GM12865 (cell line): ENCODE measurements around the gene KRTAP1-3.

ENCODE experiments used
- DNase-seq: peaks from one replicate; pipeline ENCODE4 v3.0.0; 2010; ENCODE audit warnings: low read depth
- H3K4me3 ChIP-seq: 2 replicates; pipeline ENCODE4 v1.5.1; 2011; ENCODE audit warnings: mild to moderate bottlenecking, low read depth, low read length, control low read depth
- TF ChIP-seq, protein P1 (sequence below): IDR thresholded peaks from 2 replicates; pipeline ENCODE4 v1.5.1; 2011; ENCODE audit warnings: low read length, control low read depth, low read depth, inconsistent platforms; ENCODE audit not compliant: insufficient read depth; ENCODE audit errors: missing control alignments

KRTAP1-3 gene

DNA sequence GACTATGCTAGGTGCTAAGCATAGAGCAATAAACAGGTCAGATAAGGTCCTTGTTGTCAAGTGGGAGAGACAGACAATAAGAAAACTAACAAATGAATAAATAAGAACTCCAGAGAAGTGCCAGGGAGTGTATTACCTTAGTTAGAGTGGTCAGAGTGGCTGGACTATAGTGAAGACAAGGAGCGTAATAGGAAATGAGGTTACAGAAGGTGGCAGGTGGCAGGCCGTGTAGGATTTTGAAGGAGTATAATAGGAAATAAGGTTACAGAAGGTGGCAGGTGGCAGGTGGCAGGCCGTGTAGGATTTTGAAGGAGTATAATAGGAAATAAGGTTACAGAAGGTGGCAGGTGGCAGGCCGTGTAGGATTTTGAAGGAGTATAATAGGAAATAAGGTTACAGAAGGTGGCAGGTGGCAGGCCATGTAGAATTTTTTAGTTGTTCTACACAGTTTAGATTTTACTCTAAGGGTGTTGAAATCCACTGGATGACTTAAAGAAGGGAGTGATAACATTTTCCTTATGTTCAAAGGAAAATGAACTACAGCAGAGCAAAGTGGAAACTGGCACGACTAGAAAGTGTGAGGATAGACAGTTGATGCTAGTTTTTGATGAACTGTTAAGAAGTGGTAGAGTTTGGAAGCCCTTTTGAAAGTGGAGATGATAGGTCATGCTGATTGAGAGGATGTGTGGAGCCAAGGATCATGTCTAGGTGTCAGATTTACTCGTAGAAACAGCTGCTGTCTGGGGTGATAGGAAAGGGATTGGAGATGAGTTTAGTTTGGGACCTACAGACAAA, 22.2 kb downstream of the KRTAP1-3 start:
- TF ChIP-seq, protein P1, sequence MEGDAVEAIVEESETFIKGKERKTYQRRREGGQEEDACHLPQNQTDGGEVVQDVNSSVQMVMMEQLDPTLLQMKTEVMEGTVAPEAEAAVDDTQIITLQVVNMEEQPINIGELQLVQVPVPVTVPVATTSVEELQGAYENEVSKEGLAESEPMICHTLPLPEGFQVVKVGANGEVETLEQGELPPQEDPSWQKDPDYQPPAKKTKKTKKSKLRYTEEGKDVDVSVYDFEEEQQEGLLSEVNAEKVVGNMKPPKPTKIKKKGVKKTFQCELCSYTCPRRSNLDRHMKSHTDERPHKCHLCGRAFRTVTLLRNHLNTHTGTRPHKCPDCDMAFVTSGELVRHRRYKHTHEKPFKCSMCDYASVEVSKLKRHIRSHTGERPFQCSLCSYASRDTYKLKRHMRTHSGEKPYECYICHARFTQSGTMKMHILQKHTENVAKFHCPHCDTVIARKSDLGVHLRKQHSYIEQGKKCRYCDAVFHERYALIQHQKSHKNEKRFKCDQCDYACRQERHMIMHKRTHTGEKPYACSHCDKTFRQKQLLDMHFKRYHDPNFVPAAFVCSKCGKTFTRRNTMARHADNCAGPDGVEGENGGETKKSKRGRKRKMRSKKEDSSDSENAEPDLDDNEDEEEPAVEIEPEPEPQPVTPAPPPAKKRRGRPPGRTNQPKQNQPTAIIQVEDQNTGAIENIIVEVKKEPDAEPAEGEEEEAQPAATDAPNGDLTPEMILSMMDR: no peak
- no peak for DNase-seq
- H3K4me3 ChIP-seq: no peak overlapping the region

DNA sequence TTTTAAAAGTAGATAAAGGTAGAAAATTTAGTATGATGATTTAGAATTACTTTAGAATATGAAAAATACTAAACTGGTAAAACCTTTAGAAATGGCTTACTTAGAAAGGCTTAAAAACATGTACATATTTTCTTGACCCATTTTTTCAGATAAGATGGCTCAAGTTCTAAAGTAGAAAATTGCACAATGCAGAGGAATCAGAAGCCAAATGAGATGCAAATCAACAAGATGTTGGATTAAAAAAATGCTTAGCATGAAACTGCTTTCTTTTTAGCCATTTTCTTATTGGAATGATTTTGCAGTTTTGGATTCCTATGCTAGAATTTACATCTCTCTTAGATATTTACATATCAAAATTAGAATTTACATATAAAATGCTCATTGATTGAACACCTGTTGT, 24.2 kb downstream of the KRTAP1-3 start:
- no peak overlapping the region for H3K4me3 ChIP-seq
- TF ChIP-seq, protein P1: no peak
- DNase-seq: no peak

DNA sequence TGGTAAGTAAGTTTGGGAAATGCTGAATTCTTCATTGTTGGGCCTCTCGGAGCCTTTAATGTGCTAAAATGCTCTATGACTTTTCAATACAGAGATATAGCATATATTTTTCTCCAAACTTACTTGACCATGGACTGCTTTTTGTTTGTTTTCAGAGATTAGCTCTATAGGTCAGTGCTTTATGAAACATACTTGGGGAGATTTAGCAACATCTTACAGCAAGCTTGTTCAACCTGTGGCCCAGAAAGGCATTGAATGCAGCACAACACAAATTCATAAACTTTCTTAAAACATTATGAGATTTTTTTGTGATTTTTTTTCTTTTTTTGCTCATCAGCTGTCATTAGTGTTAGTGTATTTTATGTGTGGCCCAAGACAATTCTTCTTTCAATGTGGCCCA, 24.7 kb downstream of the KRTAP1-3 start:
- H3K4me3 ChIP-seq: no peak overlapping the region
- no peak for DNase-seq
- TF ChIP-seq, protein P1: no peak

DNA sequence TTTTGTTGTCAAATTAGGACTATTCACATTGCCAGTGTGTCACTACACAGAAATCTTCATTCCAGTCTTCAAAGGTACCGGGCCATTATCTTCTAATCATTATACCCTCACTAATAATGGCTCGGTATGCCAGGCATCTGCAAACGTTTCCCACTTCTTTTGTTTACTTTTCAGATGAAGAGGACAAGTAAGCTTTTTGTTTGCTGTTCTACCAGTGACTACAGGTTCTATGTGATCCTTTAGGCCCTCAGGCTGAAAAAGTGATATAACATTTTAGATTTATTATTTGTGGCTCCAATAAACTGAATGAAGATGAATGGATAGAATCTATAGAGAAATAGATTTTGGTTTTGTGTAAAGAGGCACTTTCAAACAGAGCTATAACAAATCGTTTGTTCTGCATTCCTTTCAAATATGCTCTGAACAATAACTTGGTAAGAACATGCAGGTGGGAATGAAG, 25.3 kb downstream of the KRTAP1-3 start:
- TF ChIP-seq, protein P1: no peak

DNA sequence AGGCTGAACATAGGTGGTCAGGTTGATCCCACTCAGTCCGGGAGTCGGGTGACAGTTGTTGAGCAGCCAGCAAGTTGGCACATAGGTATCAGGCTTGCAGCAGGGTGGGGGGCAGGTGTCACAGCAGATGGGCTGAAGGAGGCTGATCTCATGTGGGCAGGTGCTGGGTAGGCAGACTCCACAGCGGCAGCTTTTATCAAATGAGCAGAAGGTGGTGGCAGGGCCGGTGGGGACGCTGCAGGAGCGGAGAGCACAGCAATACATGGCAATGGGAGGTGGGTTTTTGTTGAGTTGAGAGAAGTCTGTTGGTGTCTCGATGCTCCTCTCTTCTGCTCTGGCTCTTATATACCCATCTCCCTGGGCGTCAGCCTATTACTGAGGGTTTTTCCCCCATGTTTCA, 25.9 kb downstream of the KRTAP1-3 start, which contains the start of gene KRTAP3-1:
TSS of gene KRTAP3-1 (minus strand) at position 318 of the 400 bp plus-strand sequence. CDS start at position 264, 54 bp downstream.
- no peak for DNase-seq
- no peak within 1 kb of the TSS for H3K4me3 ChIP-seq
- TF ChIP-seq, protein P1: no peak

More for the DNA sequence above, 25.3 kb downstream of the KRTAP1-3 start:
- no peak overlapping the region for H3K4me3 ChIP-seq
- DNase-seq: no peak

DNA sequence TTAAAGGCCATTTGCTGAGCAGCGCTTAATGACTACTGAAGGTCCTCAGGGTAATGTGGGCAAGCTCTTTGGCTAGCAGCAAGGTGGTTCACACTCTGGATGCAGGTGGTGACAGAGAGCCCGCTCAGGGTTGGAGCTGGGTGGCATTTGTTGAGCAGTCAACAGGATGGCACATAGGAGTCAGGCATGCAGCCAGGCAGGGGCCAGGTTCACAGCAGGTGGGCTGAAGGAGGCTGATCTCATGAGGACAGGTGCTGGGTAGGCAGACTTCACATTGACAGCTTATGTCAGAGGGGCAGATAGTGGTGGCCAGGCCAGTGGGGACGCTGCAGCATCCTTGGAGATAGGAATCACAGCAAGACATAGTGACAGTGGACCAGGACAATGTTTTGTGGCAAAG, 30.3 kb downstream of the KRTAP1-3 start:
- DNase-seq: no peak
- H3K4me3 ChIP-seq: no peak overlapping the region
- TF ChIP-seq, protein P1: no peak

DNA sequence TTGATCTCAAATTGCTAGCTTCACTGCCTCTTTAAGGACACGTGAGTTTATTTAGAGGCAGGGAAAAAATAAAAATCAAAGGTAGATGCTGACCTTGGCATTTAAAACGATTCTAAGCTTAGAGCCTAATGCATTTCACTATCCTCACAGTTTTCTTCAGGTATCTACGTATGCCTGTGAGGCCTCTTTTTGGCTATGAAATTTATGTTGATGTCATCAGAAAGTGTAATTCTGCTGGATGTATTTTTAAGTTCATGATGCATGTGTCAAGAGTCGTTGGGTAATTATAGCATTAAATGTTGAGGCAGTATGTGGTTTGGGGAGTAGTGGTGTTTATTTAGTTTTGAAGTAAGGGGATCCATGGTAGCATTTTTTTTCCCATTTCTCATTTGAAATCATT, 30.7 kb downstream of the KRTAP1-3 start:
- no peak overlapping the region for H3K4me3 ChIP-seq
- TF ChIP-seq, protein P1: no peak
- no peak for DNase-seq
